NCI-H2196 (cell line): Measurements from ENCODE around the gene B3GNT2.
"Not testable (repeated sequence)": the region's sequence is repeated elsewhere in the genome, so short reads cannot be mapped to it uniquely, and the experiment has no call there.

Experiments used
- DNase-seq: peaks from one replicate; lab custom pipeline; 2025; ENCODE audit not compliant: unreplicated experiment; lab: John Stamatoyannopoulos, UW

B3GNT2 gene

GRCh38 chr2:62185475-62186155 lies 10.3 kb upstream of the B3GNT2 start:
- no peak for DNase-seq

- DNase-seq: no peak
These were observed 9.6 kb upstream of the B3GNT2 start for GRCh38 chr2:62186156-62186905.

- DNase-seq: no peak
These were observed 8.7 kb upstream of the B3GNT2 start for GRCh38 chr2:62187246-62187645.

GRCh38 chr2:62188416-62188815 lies 7.5 kb upstream of the B3GNT2 start:
- DNase-seq: no peak

- DNase-seq: no peak
These were observed 6.7 kb upstream of the B3GNT2 start for GRCh38 chr2:62189196-62189595.

GRCh38 chr2:62192811-62193210 lies 3.1 kb upstream of the B3GNT2 start:
- DNase-seq: no peak

GRCh38 chr2:62194558-62195420 lies 1.1 kb upstream of the B3GNT2 start:
- DNase-seq: no peak

GRCh38 chr2:62196278-62196901 lies 475 bp downstream of the B3GNT2 start:
- no peak for DNase-seq

- DNase-seq: no peak
These were observed 1.4 kb downstream of the B3GNT2 start for GRCh38 chr2:62197011-62197924.

GRCh38 chr2:62197925-62198633 lies 2.2 kb downstream of the B3GNT2 start:
- no peak for DNase-seq

GRCh38 chr2:62198854-62199253 lies 2.9 kb downstream of the B3GNT2 start:
- not testable (repeated sequence) for DNase-seq

GRCh38 chr2:62199392-62200125 lies 3.6 kb downstream of the B3GNT2 start:
- no peak for DNase-seq

GRCh38 chr2:62200291-62200841 lies 4.5 kb downstream of the B3GNT2 start:
- no peak for DNase-seq

- no peak for DNase-seq
These were observed 5.0 kb downstream of the B3GNT2 start for GRCh38 chr2:62200868-62201267.

- no peak for DNase-seq
These were observed 5.4 kb downstream of the B3GNT2 start for GRCh38 chr2:62201307-62201706.

GRCh38 chr2:62202019-62202722 lies 6.3 kb downstream of the B3GNT2 start:
- DNase-seq: no peak

- DNase-seq: no peak
These were observed 6.8 kb downstream of the B3GNT2 start for GRCh38 chr2:62202729-62203128.

- DNase-seq: no peak
These were observed 7.5 kb downstream of the B3GNT2 start for GRCh38 chr2:62203459-62203858.
